ENCODE measurements around the gene ALKBH8.

DNA sequence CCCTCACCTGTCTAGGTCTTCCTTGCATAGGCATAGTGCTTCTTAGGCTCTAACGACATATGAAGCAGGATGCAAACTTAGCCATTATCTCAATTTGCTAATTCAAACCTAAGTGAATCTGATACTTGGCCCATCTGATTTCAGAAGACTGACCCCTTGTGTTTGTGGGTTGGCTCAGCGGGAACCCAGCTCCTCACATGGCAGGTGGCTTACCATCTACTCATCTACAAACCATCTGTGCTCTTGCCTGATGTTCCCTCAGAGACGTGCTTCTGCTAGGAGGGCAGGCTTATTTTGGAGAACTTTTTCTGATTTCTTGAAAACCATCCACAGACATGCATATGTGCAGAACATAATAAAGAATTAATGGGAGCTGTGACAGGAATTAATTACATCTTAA, 40.6 kb upstream of the ALKBH8 start:
- TF ChIP-seq, protein P1, sequence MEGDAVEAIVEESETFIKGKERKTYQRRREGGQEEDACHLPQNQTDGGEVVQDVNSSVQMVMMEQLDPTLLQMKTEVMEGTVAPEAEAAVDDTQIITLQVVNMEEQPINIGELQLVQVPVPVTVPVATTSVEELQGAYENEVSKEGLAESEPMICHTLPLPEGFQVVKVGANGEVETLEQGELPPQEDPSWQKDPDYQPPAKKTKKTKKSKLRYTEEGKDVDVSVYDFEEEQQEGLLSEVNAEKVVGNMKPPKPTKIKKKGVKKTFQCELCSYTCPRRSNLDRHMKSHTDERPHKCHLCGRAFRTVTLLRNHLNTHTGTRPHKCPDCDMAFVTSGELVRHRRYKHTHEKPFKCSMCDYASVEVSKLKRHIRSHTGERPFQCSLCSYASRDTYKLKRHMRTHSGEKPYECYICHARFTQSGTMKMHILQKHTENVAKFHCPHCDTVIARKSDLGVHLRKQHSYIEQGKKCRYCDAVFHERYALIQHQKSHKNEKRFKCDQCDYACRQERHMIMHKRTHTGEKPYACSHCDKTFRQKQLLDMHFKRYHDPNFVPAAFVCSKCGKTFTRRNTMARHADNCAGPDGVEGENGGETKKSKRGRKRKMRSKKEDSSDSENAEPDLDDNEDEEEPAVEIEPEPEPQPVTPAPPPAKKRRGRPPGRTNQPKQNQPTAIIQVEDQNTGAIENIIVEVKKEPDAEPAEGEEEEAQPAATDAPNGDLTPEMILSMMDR (IDR thresholded peaks at IDR 0.05; ENCODE audit: insufficient read depth, low read length, poor library complexity, severe bottlenecking) = no peak
- TF ChIP-seq EZH2phosphoT487 (conservative IDR thresholded peaks at IDR 0.05; ENCODE audit: low read length) = no peak
